Stimulated activated CD8-positive, alpha-beta memory T cell treated with anti-CD3 and anti-CD28 coated beads, Interleukin-12 subunit alpha, Interleukin-12 subunit beta, amount 100 ng/mL, for 4 hours (primary cell): ENCODE results near the gene ELOVL6.

Experiments used
- DNase-seq: peaks from one replicate; pipeline ENCODE4 v3.0.0-alpha.2; 2020; ENCODE audit warnings: low read depth

Gene ELOVL6

GRCh38 chr4:110025056-110025455 lies 173.4 kb downstream of the ELOVL6 start:
- DNase-seq: no peak

DNA sequence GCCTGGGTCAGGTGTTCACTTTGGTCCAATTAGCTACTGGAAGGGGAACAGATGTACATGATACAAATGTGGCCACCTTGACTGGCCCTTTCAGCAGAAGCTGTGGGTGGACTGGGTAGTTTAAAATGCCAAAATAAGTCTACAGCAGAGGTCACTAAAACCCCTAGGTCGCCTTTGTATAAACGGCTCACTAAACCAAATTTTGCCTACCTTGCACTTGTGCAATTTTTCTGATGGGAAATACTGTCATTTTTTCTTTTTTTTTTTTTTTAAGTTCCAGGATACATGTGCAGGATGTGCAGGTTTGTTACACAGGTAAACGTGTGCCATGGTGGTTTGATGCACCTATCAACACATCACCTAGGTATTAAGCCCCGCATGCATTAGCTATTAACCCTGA lies 176.0 kb downstream of the ELOVL6 start:
- DNase-seq: no peak

GRCh38 chr4:110020646-110021443 lies 177.6 kb downstream of the ELOVL6 start:
- DNase-seq: no peak

GRCh38 chr4:110020139-110020538 lies 178.3 kb downstream of the ELOVL6 start:
- DNase-seq: no peak

DNA sequence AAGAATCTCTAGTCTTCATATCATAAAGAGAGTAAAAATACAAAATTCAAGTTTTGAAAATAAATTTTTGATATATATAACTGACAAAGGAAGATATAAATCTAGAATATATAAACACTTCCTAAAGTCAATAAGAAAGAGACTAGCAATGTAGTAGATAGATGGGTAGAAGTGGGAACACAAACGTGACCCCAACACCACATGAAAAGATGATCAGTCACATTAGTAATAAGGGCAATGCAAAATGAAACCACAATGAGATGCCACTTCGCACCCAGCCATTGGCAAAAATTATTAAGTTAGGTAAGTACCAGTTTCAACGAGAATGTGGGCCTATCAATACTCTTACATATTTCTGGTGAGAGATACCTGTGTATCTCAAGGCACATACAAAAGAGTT lies 179.3 kb downstream of the ELOVL6 start:
- no peak for DNase-seq

GRCh38 chr4:110014233-110014632 lies 184.2 kb downstream of the ELOVL6 start:
- no peak for DNase-seq

DNA sequence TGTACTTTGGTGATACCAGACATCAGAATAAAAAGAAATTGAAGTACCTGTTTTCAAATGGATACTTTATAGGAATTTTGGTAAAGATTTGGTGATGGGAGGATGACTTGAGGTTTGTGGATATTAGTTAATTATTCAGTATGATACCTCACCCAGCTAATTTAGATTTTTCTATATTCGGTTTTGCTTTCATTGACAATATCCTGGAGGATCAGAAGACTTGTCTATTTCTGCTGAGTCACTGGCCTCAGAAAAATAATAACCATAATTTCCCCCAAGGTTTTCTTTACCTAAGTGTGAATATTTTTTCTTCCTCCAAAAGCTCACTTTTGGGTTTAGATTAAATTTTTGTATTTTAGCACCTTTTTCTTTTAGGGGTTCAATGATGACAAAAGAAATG lies 185.5 kb downstream of the ELOVL6 start:
- no peak for DNase-seq

GRCh38 chr4:110010797-110011196 lies 187.6 kb downstream of the ELOVL6 start:
- DNase-seq: no peak

DNA sequence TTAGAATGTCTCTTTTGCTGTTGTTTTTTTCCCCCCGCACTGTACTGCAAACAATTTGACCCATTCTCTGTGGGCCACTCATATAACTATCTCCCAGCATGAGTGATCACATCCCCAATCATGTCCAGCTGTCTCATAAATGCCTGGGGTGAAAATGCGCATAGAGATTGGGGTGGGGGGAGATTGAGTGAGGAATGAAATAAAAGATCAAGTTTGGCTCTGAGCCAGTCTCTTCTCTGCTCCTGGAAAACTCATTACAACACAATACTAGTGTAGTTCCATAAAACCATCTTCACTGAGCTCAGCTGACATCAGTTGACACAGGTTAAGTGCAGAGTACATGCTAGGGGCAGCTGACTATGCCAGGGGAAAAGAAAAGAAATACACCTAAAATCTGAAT lies 188.9 kb downstream of the ELOVL6 start:
- no peak for DNase-seq

- no peak for DNase-seq
These were observed 189.9 kb downstream of the ELOVL6 start for GRCh38 chr4:110008540-110008939.

- DNase-seq: no peak
These were observed 191.2 kb downstream of the ELOVL6 start for GRCh38 chr4:110007217-110007616.

DNA sequence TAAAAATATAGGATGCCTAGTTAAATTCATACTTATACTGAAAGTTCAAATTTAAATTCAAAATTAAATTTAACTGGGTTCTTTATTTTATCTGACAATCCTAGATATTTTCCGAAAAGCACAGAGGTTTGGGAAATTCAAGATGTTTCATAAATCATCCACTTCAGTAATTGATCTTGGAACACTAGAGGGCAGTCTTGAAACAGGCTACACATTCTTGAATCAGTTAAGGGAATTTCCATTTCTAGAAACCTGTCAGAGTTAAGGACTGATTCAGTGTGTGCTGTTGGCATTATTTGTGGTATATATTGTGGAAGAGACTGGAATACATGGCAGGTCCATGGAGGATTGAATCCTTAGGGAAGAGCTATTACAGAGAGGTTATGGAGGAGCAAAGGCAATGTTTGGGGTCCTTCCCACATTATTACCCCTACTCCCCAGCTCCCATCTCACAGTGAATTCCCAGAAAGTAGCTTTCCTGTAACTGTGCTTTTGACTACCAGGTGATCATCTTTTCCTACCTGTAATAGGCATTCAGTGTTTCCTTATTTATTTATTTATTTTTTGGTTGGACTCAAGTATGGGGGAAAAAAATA lies 192.9 kb downstream of the ELOVL6 start:
- no peak for DNase-seq

GRCh38 chr4:110004556-110004955 lies 193.9 kb downstream of the ELOVL6 start:
- no peak for DNase-seq

GRCh38 chr4:110003401-110004187 lies 194.8 kb downstream of the ELOVL6 start:
- no peak for DNase-seq

DNA sequence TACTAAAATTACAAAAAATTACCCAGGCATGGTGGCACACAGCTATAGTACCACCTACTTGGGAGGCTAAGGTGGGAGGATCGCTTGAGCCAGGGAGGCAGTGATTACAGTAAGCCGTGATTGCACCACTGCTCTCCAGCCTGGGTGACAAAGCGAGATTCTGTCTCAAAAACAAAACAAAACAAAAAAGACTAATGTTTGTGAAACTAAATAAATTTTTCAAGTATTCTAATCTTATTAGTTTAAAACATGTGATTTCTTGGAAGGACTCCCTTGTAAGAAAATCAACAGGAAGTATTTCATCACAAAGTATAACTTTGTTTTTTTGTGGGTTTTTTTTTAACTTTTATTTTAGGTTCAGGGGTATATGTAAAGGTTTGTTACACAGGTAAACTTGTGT lies 196.1 kb downstream of the ELOVL6 start:
- DNase-seq: no peak

GRCh38 chr4:109999585-109999912 lies 198.9 kb downstream of the ELOVL6 start:
- no peak for DNase-seq

DNA sequence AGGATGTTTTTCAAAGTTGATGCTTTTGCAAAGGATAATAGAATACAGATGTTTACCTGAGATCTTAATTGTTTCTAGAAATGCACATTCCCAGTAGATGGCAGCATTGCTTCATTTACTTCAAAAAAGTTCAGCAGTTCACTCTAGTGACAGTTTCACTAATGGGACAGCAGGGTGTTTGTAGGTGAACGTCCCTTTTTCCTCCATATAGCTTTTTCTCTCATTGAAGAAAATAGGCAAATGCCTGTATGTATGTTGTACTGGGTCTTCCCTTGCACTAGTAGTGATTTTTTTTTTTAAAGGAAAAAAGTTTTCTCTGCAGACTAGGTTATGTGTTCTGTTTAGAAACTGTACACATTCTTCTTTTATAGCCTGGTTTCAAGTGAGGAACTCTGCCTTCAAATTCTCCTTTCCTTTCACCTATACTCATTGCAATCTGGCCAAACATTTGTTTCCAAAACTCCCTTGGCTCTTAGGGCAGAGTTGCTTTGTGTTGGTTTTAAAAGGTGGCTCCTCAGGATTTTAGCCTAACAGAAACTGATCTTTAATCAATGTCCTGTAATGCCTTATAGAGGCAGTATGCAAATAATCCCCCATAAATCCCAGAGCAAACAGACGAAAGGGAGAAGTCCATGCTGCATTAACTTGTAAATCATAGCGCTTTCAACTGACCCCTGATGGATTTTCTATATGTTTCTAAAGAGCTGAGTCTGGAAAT lies 199.4 kb downstream of the ELOVL6 start:
- DNase-seq: no peak

GRCh38 chr4:109996526-109996925 lies 201.9 kb downstream of the ELOVL6 start:
- no peak for DNase-seq
